Measurements from ENCODE around the gene NADSYN1.

DNA sequence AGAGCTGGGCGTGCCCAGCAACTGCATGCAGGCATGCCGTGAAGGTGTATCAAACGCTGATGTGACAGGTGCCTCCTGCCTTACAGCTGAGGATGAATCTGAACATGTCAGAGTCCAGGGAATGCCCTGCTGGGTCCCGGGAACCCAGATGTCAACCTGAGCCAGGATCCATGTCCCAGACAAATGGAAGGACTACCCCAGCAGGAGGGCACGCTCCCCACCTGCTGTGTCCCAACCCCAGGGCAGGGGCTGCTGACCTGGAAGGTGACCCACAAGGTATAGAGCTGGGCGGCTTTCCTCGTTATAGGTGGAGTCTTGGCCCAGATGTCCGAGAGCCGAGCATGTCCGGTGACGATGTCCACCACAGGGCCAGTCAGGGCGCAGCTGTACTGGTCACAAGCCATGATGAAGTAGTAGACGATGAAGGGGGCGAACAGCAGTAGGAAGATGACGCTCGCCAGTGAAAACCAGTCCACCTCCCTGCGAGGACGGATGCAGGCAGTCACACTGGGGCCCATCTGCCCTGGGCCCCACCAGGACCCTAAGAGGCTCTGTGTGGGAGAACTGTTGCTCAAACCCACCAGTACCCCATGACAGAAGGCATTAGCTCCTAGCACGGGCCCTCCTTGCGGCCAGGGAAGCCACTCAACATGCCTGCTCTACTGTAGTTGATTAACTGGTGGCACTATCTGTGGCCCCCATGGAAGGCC is 9.1 kb upstream of the NADSYN1 start:
- TF ChIP-seq CTCF (IDR thresholded peaks at IDR 0.05) (no peak), POLR2A (IDR thresholded peaks at IDR 0.05) (no peak), POLR2AphosphoS5 (IDR thresholded peaks at IDR 0.05; ENCODE audit: insufficient read depth in 1 of 2, low read depth in 1 of 2) (no peak)
